Measurements from ENCODE around the gene MCM3AP. TPM values are rescaled to one million over a fixed set of nuclear protein-coding genes. Genes with fewer than 3 reads are reported as not detected.
A peak's percentile ranks its signal among the peaks of the same experiment; 100 is the strongest.

The MCM3AP gene
- total RNA-seq, 1 donor = 64.8 TPM

GRCh38 chr21:46219591-46220239 is 65.7 kb downstream of the MCM3AP start:
- no peak overlapping the region for H3K4me2 ChIP-seq (ENCODE audit: insufficient read depth, low read length)
- peaks cover 44% of the 10 kb centered on the region for H3K79me2 ChIP-seq (ENCODE audit: insufficient read depth, low read length)
- peak; percentile 45 for DNase-seq (ENCODE audit: insufficient read length, low spot score, missing footprints)
- H3K27ac ChIP-seq (ENCODE audit: low read depth, low read length) = no peak overlapping the region
- H3K4me1 ChIP-seq (ENCODE audit: insufficient read depth, low read length) = no peaks in the 10 kb centered on the region
- TF ChIP-seq CTCF (IDR thresholded peaks at IDR 0.05; ENCODE audit: extremely low read depth, low read depth, low read length) = no peak
- peaks cover 15% of the 10 kb centered on the region for H3K36me3 ChIP-seq (ENCODE audit: insufficient read depth, low read length)
- no peaks in the 10 kb centered on the region for H4K20me1 ChIP-seq (ENCODE audit: insufficient read depth, low read length)
- no peaks in the 10 kb centered on the region for H3K27me3 ChIP-seq (ENCODE audit: insufficient read depth, low read length)
- H3K4me3 ChIP-seq (ENCODE audit: insufficient read depth, low read length) = no peak overlapping the region
- no peak overlapping the region for H2AFZ ChIP-seq (ENCODE audit: low read length)
- H3K9me3 ChIP-seq (ENCODE audit: low read depth, low read length) = no peaks in the 10 kb centered on the region

DNA sequence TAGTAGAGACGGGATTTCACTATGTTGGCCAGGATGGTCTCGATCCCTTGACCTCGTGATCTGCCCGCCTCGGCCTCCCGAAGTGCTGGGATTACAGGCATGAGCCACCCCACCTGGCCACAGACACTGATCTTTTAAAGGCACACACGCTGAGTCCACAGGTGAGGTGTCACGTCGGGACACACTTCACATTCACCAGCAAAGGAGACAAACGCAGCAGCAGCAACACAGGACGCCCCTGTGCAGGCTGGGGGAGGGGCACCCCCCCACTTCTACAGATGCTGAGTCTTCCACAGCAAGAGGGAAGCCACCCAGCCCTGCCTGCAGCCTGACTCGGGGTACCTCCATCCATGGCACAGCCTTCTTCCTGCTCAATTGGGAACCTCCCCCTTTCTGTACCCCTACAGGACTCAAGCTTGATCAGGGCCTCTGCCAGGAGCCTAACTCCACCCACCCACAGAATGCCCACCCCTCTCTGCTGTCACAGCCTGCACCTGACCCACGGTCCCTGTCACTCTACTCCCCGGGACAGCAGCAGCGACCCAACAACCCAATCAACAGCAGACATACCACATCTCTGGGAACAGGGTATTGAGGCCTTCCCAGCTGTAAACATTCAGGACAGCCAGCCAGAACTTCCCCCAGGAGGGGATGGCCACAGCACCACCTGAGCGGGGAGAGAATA is 66.4 kb downstream of the MCM3AP start:
- H3K27me3 ChIP-seq (ENCODE audit: insufficient read depth, low read length) = no peaks in the 10 kb centered on the region
- no peaks in the 10 kb centered on the region for H3K9me3 ChIP-seq (ENCODE audit: low read depth, low read length)
- no peak for TF ChIP-seq CTCF (IDR thresholded peaks at IDR 0.05; ENCODE audit: extremely low read depth, low read depth, low read length)
- H3K36me3 ChIP-seq (ENCODE audit: insufficient read depth, low read length) = peaks cover 15% of the 10 kb centered on the region
- H3K27ac ChIP-seq (ENCODE audit: low read depth, low read length) = no peak overlapping the region
- peaks cover 39% of the 10 kb centered on the region for H3K79me2 ChIP-seq (ENCODE audit: insufficient read depth, low read length)
- no peaks in the 10 kb centered on the region for H4K20me1 ChIP-seq (ENCODE audit: insufficient read depth, low read length)
- H3K4me2 ChIP-seq (ENCODE audit: insufficient read depth, low read length) = no peak overlapping the region
- peak; percentile 46 for DNase-seq (ENCODE audit: insufficient read length, low spot score, missing footprints)
- no peak overlapping the region for H3K4me3 ChIP-seq (ENCODE audit: insufficient read depth, low read length)
- no peak overlapping the region for H2AFZ ChIP-seq (ENCODE audit: low read length)
- H3K4me1 ChIP-seq (ENCODE audit: insufficient read depth, low read length) = no peaks in the 10 kb centered on the region

GRCh38 chr21:46217511-46218196 is 67.8 kb downstream of the MCM3AP start:
- Histone ChIP-seq H3K27ac (ENCODE audit: low read depth, low read length) (no peak overlapping the region), H3K36me3 (ENCODE audit: insufficient read depth, low read length) (peaks cover 15% of the 10 kb centered on the region), H3K79me2 (ENCODE audit: insufficient read depth, low read length) (peaks cover 30% of the 10 kb centered on the region), H3K27me3 (ENCODE audit: insufficient read depth, low read length) (no peaks in the 10 kb centered on the region), H3K4me1 (ENCODE audit: insufficient read depth, low read length) (no peaks in the 10 kb centered on the region), H3K9me3 (ENCODE audit: low read depth, low read length) (no peaks in the 10 kb centered on the region), H3K4me2 (ENCODE audit: insufficient read depth, low read length) (no peak overlapping the region), H4K20me1 (ENCODE audit: insufficient read depth, low read length) (no peaks in the 10 kb centered on the region), H2AFZ (ENCODE audit: low read length) (no peak overlapping the region), H3K4me3 (ENCODE audit: insufficient read depth, low read length) (no peak overlapping the region)
- peak; percentile 71 for DNase-seq (ENCODE audit: insufficient read length, low spot score, missing footprints)
- TF ChIP-seq CTCF (IDR thresholded peaks at IDR 0.05; ENCODE audit: extremely low read depth, low read depth, low read length) = no peak
